Aorta (tissue), 5 donors: Measurements from ENCODE around the gene IL34. TPM values are rescaled to one million over a fixed set of nuclear protein-coding genes. Genes with fewer than 3 reads are reported as not detected.

ENCODE experiments used
- ATAC-seq: fragments of 200-7000 bp; cut with Tn5 transposase; one replicate; pipeline ENCODE4 v1.9.1; 2022; ENCODE audit warnings: moderate library complexity; ENCODE audit not compliant: low FRiP score
- DNase-seq, 2 donors: peaks; one replicate each; pipeline ENCODE4 v3.0.0-alpha.2; 2020
- H3K27ac ChIP-seq, 2 donors: one replicate each; pipeline ENCODE4 v1.5.1; 2013; ENCODE audit warnings: low read length in 2 of 2, mild to moderate bottlenecking in 2 of 2, moderate library complexity in 2 of 2, control low read depth in 1 of 2, inconsistent platforms in 1 of 2, low read depth in 1 of 2
- H3K27me3 ChIP-seq, 2 donors: one replicate each; pipeline ENCODE4 v1.6.1; 2013; ENCODE audit warnings: control low read depth in 1 of 2, low read length in 1 of 2, mild to moderate bottlenecking in 1 of 2, moderate library complexity in 1 of 2; ENCODE audit not compliant: insufficient read depth in 2 of 2, control insufficient read depth in 1 of 2
- H3K36me3 ChIP-seq, 2 donors: one replicate each; pipeline ENCODE4 v1.6.1; 2013; ENCODE audit warnings: control low read depth in 1 of 2, low read length in 1 of 2, mild to moderate bottlenecking in 1 of 2; ENCODE audit not compliant: insufficient read depth in 2 of 2, control insufficient read depth in 1 of 2
- H3K4me1 ChIP-seq, 2 donors: one replicate each; pipeline ENCODE4 v1.6.1; 2013; ENCODE audit warnings: low read length in 2 of 2, control low read depth in 1 of 2, mild to moderate bottlenecking in 1 of 2, moderate library complexity in 1 of 2; ENCODE audit not compliant: insufficient read depth in 2 of 2, control insufficient read depth in 1 of 2
- H3K4me3 ChIP-seq, 2 donors: one replicate each; pipeline ENCODE4 v1.5.1; 2013; ENCODE audit warnings: low read length in 2 of 2, control low read depth in 1 of 2, mild to moderate bottlenecking in 1 of 2
- H3K9me3 ChIP-seq: one replicate; pipeline ENCODE4 v1.6.1; 2013; ENCODE audit warnings: mild to moderate bottlenecking, low read length; ENCODE audit not compliant: control insufficient read depth
- WGBS, 2 donors: extraction: QIAGEN DNeasy Blood & Tissue Kit; methylation state at CpG; one replicate each; pipeline ENCODE4 v1.1.7; 2013; 5-methylcytosine and 5-hydroxymethylcytosine counted together
- intact Hi-C, 2 donors: fragments of 100-400 bp; cut with DNase I; formaldehyde crosslinking; loops; one replicate each; pipeline versions ENCODE4 v1.14.2 to v1.15.0; 2022
- polyA plus RNA-seq, 2 donors: library from polyadenylated mRNA; stranded (reverse); fragments of 200-250 nt; gene quantifications; one replicate each; pipeline ENCODE4 v1.2.3, GENCODE V29; 2013
- total RNA-seq, 2 donors: library from RNA; stranded (reverse); fragmentation: NEBNext Ultra II Directional; extraction: Animal tissue kit (Norgen Biotek cat#: 25700); gene quantifications; one replicate each; pipeline ENCODE4 v1.2.1, GENCODE V29; 2021
- donor health status: healthy with polysubstance abuse.
- donor health status: Bipolar disorder and iron deficiency.
- donor health status: DM: no; HTN: no; CAD: no.
- donor health status: DM: no; HTN: no; CAD: no.
- donor health status: DM: yes; HTN: yes; CAD: no.

Gene IL34
- total and polyA plus RNA-seq, 4 donors, result 14.2 to 98.6 (median 20.6) TPM

- no peak overlapping the region for H3K4me3 ChIP-seq
- intact Hi-C loops, result loop anchor here in 1 of 2 donors (10.0 kb wide), 1 partner anchor 677 kb away; the partner anchor contains the start of gene CALB2
- whole genome bisulfite sequencing, 2 donors, result 87% methylated on average over 14 to 15 of the region's 15 CpGs
- peak; percentile 3 for ATAC-seq
- H3K9me3 ChIP-seq, result no peaks in the 10 kb centered on the region
- H3K27ac ChIP-seq, result no peak overlapping the region
- H3K27me3 ChIP-seq, result no peaks in the 10 kb centered on the region
- peaks cover 0 to 5% of the 10 kb centered on the region in 2 donors for H3K36me3 ChIP-seq
- DNase-seq, result peak in 1 of 2 donors; percentile 57
- no peaks in the 10 kb centered on the region for H3K4me1 ChIP-seq
Measured at GRCh38 chr16:70677499-70678120, 31.3 kb downstream of the IL34 start.

- H3K27ac ChIP-seq, result no peak overlapping the region
- H3K27me3 ChIP-seq, result no peaks in the 10 kb centered on the region
- H3K36me3 ChIP-seq, result peaks cover 0 to 5% of the 10 kb centered on the region in 2 donors
- H3K4me1 ChIP-seq, result no peaks in the 10 kb centered on the region
- DNase-seq (peak; percentile 46 to 76), ATAC-seq (no peak)
- H3K9me3 ChIP-seq, result no peaks in the 10 kb centered on the region
- intact Hi-C loops, result loop anchor here in 1 of 2 donors (10.0 kb wide), 1 partner anchor 676 kb away; the partner anchor contains the start of gene CALB2
- 83 to 85% methylated on average over 22 of the region's 22 CpGs for WGBS, 2 donors
- H3K4me3 ChIP-seq, result no peak overlapping the region
Measured at GRCh38 chr16:70678121-70678897, 31.9 kb downstream of the IL34 start.

- Histone ChIP-seq H3K9me3 (no peaks in the 10 kb centered on the region), H3K4me3 (no peak overlapping the region), H3K27ac (no peak overlapping the region), H3K4me1 (no peaks in the 10 kb centered on the region), H3K27me3 (no peaks in the 10 kb centered on the region), H3K36me3 (peaks cover 0 to 5% of the 10 kb centered on the region in 2 donors)
- intact Hi-C loops, result loop anchor here in 1 of 2 donors (10.0 kb wide), 1 partner anchor 676 kb away; the partner anchor contains the start of gene CALB2
- DNase-seq, result peak; percentile 44 to 64
- WGBS, 2 donors, result 81% methylated on average over 27 to 31 of the region's 31 CpGs
- no peak for ATAC-seq
Measured at GRCh38 chr16:70678898-70679670, 32.7 kb downstream of the IL34 start.

- H3K36me3 ChIP-seq, result peaks cover 0 to 5% of the 10 kb centered on the region in 2 donors
- ATAC-seq (no peak), DNase-seq (peak; percentile 52 to 75)
- H3K9me3 ChIP-seq, result no peaks in the 10 kb centered on the region
- intact Hi-C loops, result loop anchor here (1.0 to 10.0 kb wide), 3 partner anchors 91 to 675 kb away; partner anchors contain the start of gene CALB2 (in 1 of the 2)
- H3K4me1 ChIP-seq, result no peaks in the 10 kb centered on the region
- H3K4me3 ChIP-seq, result no peak overlapping the region
- 54 to 60% methylated on average over 64 to 80 of the region's 80 CpGs for WGBS, 2 donors
- H3K27me3 ChIP-seq, result no peaks in the 10 kb centered on the region
- H3K27ac ChIP-seq, result no peak overlapping the region
Measured at GRCh38 chr16:70679671-70680494, 33.5 kb downstream of the IL34 start.

GRCh38 chr16:70680495-70681381 lies 34.4 kb downstream of the IL34 start:
- Histone ChIP-seq H3K27ac (peak overlapping the region in 1 of 2 donors; percentile 48), H3K36me3 (peaks cover 0 to 5% of the 10 kb centered on the region in 2 donors), H3K4me1 (no peaks in the 10 kb centered on the region), H3K4me3 (no peak overlapping the region), H3K9me3 (no peaks in the 10 kb centered on the region), H3K27me3 (no peaks in the 10 kb centered on the region)
- intact Hi-C loops, result loop anchor here (1.0 to 2.0 kb wide), 2 partner anchors 90 to 91 kb away; no protein-coding TSS in a partner anchor
- no peak for ATAC-seq
- WGBS, 2 donors, result 36 to 41% methylated on average over 17 to 18 of the region's 18 CpGs
- DNase-seq, result peak; percentile 48 to 72

GRCh38 chr16:70681382-70682238 lies 35.3 kb downstream of the IL34 start:
- no peaks in the 10 kb centered on the region for H3K27me3 ChIP-seq
- H3K4me1 ChIP-seq, result no peaks in the 10 kb centered on the region
- peak; percentile 47 to 70 for DNase-seq
- intact Hi-C loops, result loop anchor here in 1 of 2 donors (2.0 kb wide), 1 partner anchor 89 kb away; no protein-coding TSS in a partner anchor
- peaks cover 0 to 5% of the 10 kb centered on the region in 2 donors for H3K36me3 ChIP-seq
- peak overlapping the region in 1 of 2 donors; percentile 48 for H3K27ac ChIP-seq
- no peak for ATAC-seq
- H3K9me3 ChIP-seq, result no peaks in the 10 kb centered on the region
- 20 to 21% methylated on average over 13 of the region's 13 CpGs for WGBS, 2 donors
- no peak overlapping the region for H3K4me3 ChIP-seq
